ENCODE data around the gene CINP. TPM values are rescaled to one million over a fixed set of nuclear protein-coding genes. Genes with fewer than 3 reads are reported as not detected.
A peak's percentile ranks its signal among the peaks of the same experiment; 100 is the strongest.

Gene CINP
- total and polyA plus RNA-seq, 9 of the 15 experiments (the other 6 are each of a cell fraction or from before 2014, with no cell fraction given) = 36.3 to 63.2 (median 43.7) TPM

DNA sequence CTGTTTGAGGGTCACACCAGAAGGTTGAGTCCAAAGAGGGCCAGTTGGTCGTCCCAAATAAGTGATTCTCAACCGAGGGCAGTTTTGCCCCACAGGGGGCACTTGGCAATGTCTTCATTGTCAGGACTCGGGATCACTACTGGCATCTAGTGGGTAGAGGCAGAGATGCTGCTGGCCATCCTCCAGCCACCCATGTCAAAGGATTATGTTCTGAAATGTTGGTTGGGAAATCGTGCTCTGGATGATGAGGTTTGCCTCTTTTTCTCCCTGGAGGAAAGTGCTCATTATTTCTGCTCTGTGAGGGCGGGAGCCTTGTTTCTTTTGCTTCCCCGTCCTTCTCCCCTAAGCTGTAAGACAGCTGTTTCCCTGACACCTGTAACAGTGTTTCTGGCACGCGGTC is 39.6 kb downstream of the CINP start:
- peaks cover 12 to 24% of the 10 kb centered on the region in 2 experiments; a peak in 4 of 5 replicates for H3K4me1 ChIP-seq (replicated peaks in 1 of 2; ENCODE audit: control insufficient read depth in 2 of 2, insufficient read depth in 2 of 2, low read length in 2 of 2)
- no peaks in the 10 kb centered on the region for H4K20me1 ChIP-seq (replicated peaks; ENCODE audit: control insufficient read depth, insufficient read depth, low read length)
- no peak for ATAC-seq
- TF ChIP-seq, protein P1, sequence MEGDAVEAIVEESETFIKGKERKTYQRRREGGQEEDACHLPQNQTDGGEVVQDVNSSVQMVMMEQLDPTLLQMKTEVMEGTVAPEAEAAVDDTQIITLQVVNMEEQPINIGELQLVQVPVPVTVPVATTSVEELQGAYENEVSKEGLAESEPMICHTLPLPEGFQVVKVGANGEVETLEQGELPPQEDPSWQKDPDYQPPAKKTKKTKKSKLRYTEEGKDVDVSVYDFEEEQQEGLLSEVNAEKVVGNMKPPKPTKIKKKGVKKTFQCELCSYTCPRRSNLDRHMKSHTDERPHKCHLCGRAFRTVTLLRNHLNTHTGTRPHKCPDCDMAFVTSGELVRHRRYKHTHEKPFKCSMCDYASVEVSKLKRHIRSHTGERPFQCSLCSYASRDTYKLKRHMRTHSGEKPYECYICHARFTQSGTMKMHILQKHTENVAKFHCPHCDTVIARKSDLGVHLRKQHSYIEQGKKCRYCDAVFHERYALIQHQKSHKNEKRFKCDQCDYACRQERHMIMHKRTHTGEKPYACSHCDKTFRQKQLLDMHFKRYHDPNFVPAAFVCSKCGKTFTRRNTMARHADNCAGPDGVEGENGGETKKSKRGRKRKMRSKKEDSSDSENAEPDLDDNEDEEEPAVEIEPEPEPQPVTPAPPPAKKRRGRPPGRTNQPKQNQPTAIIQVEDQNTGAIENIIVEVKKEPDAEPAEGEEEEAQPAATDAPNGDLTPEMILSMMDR (IDR thresholded peaks at IDR 0.05 in 2 of 3, conservative IDR thresholded peaks at IDR 0.05 in 1 of 3; ENCODE audit: insufficient read depth in 2 of 3, low read depth in 1 of 3, low read length in 3 of 3) = peak; percentile 18 to 64 (median 41); a peak in 4 of 6 replicates
- TF ChIP-seq ZNF263 (CRISPR knock-in tag; IDR thresholded peaks at IDR 0.05; ENCODE audit: borderline replicate concordance) = no peak
- WGBS (ENCODE audit: insufficient coverage, low coverage, missing lambda C conversion rate) = 59% methylated on average over 8 of the region's 8 CpGs
- no peaks in the 10 kb centered on the region for H3K9me3 ChIP-seq (replicated peaks; ENCODE audit: control insufficient read depth, insufficient read depth, low read depth, low read length)
- no peak for DNase-seq (ENCODE audit: extremely low read depth in 1 of 4, low spot score in 3 of 4)
- no peak overlapping the region for H3K9ac ChIP-seq (ENCODE audit: insufficient read depth in 1 of 2, low read depth in 2 of 2, low read length in 2 of 2)
- H2AFZ ChIP-seq (ENCODE audit: low read depth, low read length) = no peak overlapping the region
- peaks cover 14% of the 10 kb centered on the region; the same call in 2 of the 3 replicates for H3K36me3 ChIP-seq (ENCODE audit: control insufficient read depth, insufficient read depth, low read length)
- H3K4me2 ChIP-seq (ENCODE audit: insufficient read depth, low read length) = no peak overlapping the region
- no peak for FAIRE-seq
- CTCF ChIA-PET (ENCODE audit: low intra/inter-chr PET ratio) = no interaction called here
- in situ Hi-C loops (cut with MboI) = loop anchor here (10.0 kb wide), 1 partner anchor 192 kb away; no protein-coding TSS in a partner anchor
- no peaks in the 10 kb centered on the region for H3K9me1 ChIP-seq (ENCODE audit: control insufficient read depth, insufficient read depth, low read length)
- no TSS peak for BruUV-seq (replicated peaks)
- no peak overlapping the region for H3K27ac ChIP-seq (ENCODE audit: extremely low read depth, low read depth, low read length)
- peaks cover 15% of the 10 kb centered on the region for H3K79me2 ChIP-seq (ENCODE audit: control insufficient read depth, insufficient read depth, low read length)
- intact Hi-C loops (cut with micrococcal nuclease) = no loop called here
- no peak overlapping the region for H3K4me3 ChIP-seq
- no peaks in the 10 kb centered on the region for H3K27me3 ChIP-seq (ENCODE audit: control insufficient read depth in 2 of 2, insufficient read depth in 2 of 2, low read length in 2 of 2)
- POLR2A ChIA-PET = no interaction called here
